Suprapubic skin (tissue), 4 donors: ENCODE results near the gene RANBP6.

Experiments used
- CTCF ChIP-seq, 2 donors: fragments of 200-600 bp in 1 of 2; fragments of 450-650 bp in 1 of 2; sonication (generic) in 1 of 2; IDR thresholded peaks; one replicate each; pipeline ENCODE4 v1.5.1; 2016 to 2019; ENCODE audit warnings: antibody characterized with exemption in 2 of 2, mild to moderate bottlenecking in 1 of 2, moderate library complexity in 1 of 2
- EP300 ChIP-seq: sonication (generic); formaldehyde crosslinking; IDR thresholded peaks from one replicate; pipeline ENCODE4 v1.6.1; 2017; ENCODE audit warnings: antibody characterized with exemption
- POLR2AphosphoS5 ChIP-seq, 3 donors: sonication (generic); formaldehyde crosslinking; IDR thresholded peaks; one replicate each; pipeline ENCODE4 v1.6.1; 2017; ENCODE audit warnings: antibody characterized with exemption in 3 of 3

DNA sequence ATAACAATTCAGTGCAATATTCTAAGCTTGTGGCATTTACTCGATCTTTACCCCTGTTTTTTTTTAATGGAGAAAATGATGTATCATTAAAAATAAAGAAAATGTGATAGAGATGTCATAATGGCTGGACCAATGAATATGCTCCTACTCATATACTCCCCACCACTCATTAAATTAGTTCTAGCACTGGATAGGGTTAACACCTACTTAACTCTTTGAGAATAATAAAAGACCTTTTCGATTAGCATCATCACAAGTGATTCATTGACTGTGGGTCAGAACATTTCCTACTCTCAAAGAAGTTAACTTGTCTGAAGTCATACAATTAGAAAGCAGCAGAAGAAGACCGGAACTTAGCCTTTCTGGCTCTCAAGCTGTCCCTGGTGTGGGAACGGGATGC is 31.6 kb upstream of the RANBP6 start:
- no peak for TF ChIP-seq CTCF (IDR thresholded peaks at IDR 0.05)
- no peak for TF ChIP-seq EP300
- no peak for TF ChIP-seq POLR2AphosphoS5 (IDR thresholded peaks at IDR 0.05)
